SU-DHL-6 (cell line): ENCODE results near the gene DOCK8.

Experiments
- CTCF ChIP-seq: fragments of 200-600 bp; sonication (generic); IDR thresholded peaks from one replicate; pipeline ENCODE4 v1.5.1; 2017; ENCODE audit warnings: antibody characterized with exemption, mild to moderate bottlenecking, low read length, moderate library complexity; ENCODE audit not compliant: insufficient read depth, poor library complexity, severe bottlenecking
- EZH2phosphoT487 ChIP-seq: fragments of 200-600 bp; sonication (generic), shearing (Covaris generic); conservative IDR thresholded peaks from 2 replicates; pipeline ENCODE4 v1.6.1; 2018; ENCODE audit warnings: mild to moderate bottlenecking, antibody characterized with exemption, low read length, moderate library complexity, mixed read lengths

GRCh38 chr9:426264-426663, 211.6 kb downstream of the DOCK8 start:
- TF ChIP-seq CTCF (no peak), EZH2phosphoT487 (no peak)
